ENCODE results near the gene GMCL2. TPM values are rescaled to one million over a fixed set of nuclear protein-coding genes. Genes with fewer than 3 reads are reported as not detected.

Gene GMCL2
- total RNA-seq, 1 donor from 2014 or later: not detected

- Mint-ChIP-seq H3K36me3 (no peaks in the 10 kb centered on the region), H3K4me1 (ENCODE audit: unreplicated experiment) (no peaks in the 10 kb centered on the region), H3K4me3 (no peak overlapping the region), H3K27me3 (peaks cover 5% of the 10 kb centered on the region), H3K9me3 (no peaks in the 10 kb centered on the region), H3K27ac (peak overlapping the region; percentile 7)
- TF ChIP-seq CTCF (conservative IDR thresholded peaks at IDR 0.05): no peak
- no peak for DNase-seq (ENCODE audit: extremely low spot score, unreplicated experiment)
These were observed 12.7 kb downstream of the GMCL2 start for GRCh38 chr5:178174456-178174855.

- H3K27me3 Mint-ChIP-seq: peaks cover 10% of the 10 kb centered on the region
These were observed 16.7 kb downstream of the GMCL2 start for GRCh38 chr5:178170455-178170854.

GRCh38 chr5:178165581-178165980, 21.6 kb downstream of the GMCL2 start:
- Mint-ChIP-seq H3K36me3 (no peaks in the 10 kb centered on the region), H3K27ac (no peak overlapping the region), H3K9me3 (no peaks in the 10 kb centered on the region), H3K4me1 (ENCODE audit: unreplicated experiment) (no peaks in the 10 kb centered on the region), H3K4me3 (no peak overlapping the region), H3K27me3 (peaks cover 37% of the 10 kb centered on the region)
- no peak for DNase-seq (ENCODE audit: extremely low spot score, unreplicated experiment)
- no peak for TF ChIP-seq CTCF (conservative IDR thresholded peaks at IDR 0.05)

More at GRCh38 chr5:178170455-178170854, 16.7 kb downstream of the GMCL2 start:
- Mint-ChIP-seq H3K27ac (no peak overlapping the region), H3K36me3 (no peaks in the 10 kb centered on the region), H3K9me3 (no peaks in the 10 kb centered on the region), H3K4me1 (ENCODE audit: unreplicated experiment) (no peaks in the 10 kb centered on the region), H3K4me3 (no peak overlapping the region)
- no peak for TF ChIP-seq CTCF (conservative IDR thresholded peaks at IDR 0.05)
- DNase-seq (ENCODE audit: extremely low spot score, unreplicated experiment): no peak

- peak; percentile 99 for TF ChIP-seq CTCF (conservative IDR thresholded peaks at IDR 0.05)
- Mint-ChIP-seq H3K36me3 (no peaks in the 10 kb centered on the region), H3K4me1 (ENCODE audit: unreplicated experiment) (no peaks in the 10 kb centered on the region), H3K27me3 (peaks cover 32% of the 10 kb centered on the region), H3K4me3 (peak overlapping the region; percentile 61), H3K27ac (no peak overlapping the region), H3K9me3 (no peaks in the 10 kb centered on the region)
- DNase-seq (ENCODE audit: extremely low spot score, unreplicated experiment): peak; percentile 94
These were observed 23.1 kb downstream of the GMCL2 start for GRCh38 chr5:178163772-178164735.

- Mint-ChIP-seq H3K4me3 (no peak overlapping the region), H3K4me1 (ENCODE audit: unreplicated experiment) (no peaks in the 10 kb centered on the region), H3K36me3 (no peaks in the 10 kb centered on the region), H3K27ac (no peak overlapping the region), H3K27me3 (peaks cover 28% of the 10 kb centered on the region), H3K9me3 (no peaks in the 10 kb centered on the region)
- DNase-seq (ENCODE audit: extremely low spot score, unreplicated experiment): no peak
- no peak for TF ChIP-seq CTCF (conservative IDR thresholded peaks at IDR 0.05)
These were observed 24.7 kb downstream of the GMCL2 start for GRCh38 chr5:178162481-178162880.
